DND-41 (cell line): ENCODE measurements around the gene FGF11.

ENCODE experiments used
- CTCF ChIP-seq: IDR thresholded peaks from 2 replicates; pipeline ENCODE4 v1.5.1; 2012; ENCODE audit warnings: borderline replicate concordance, low read length, moderate library complexity, mild to moderate bottlenecking; ENCODE audit not compliant: poor library complexity, severe bottlenecking; ENCODE audit errors: extremely low read depth
- EZH2 ChIP-seq: IDR thresholded peaks from 3 replicates; pipeline ENCODE4 v1.6.1; 2012; ENCODE audit warnings: borderline replicate concordance, low read depth, mild to moderate bottlenecking, moderate library complexity, low read length, inconsistent platforms; ENCODE audit not compliant: severe bottlenecking

DNA sequence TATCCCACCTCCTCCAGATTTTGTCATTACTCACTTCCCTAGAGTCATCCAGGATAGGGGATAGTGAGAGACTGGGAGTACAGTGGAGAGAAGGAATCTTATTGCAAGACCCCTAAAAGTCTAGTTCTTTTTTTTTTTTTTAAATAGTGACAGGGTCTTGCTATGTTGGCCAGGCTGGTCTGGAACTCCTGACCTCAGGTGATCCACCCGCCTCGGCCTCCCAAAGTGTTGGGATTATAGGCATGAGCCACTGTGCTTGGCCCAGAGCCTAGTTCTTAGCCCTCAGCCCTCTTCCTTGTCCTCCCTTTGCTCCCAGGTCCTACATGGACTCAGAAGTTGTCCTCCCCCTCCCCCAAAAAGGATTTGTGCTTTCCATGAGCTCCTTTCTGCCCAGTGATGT lies 2.8 kb downstream of the FGF11 start:
- TF ChIP-seq CTCF = no peak
- TF ChIP-seq EZH2 = no peak
